ENCODE data around the gene VSIG10L. TPM values are rescaled to one million over a fixed set of nuclear protein-coding genes. Genes with fewer than 3 reads are reported as not detected.

VSIG10L gene
- polyA plus RNA-seq, 1 donor (not counting 4 experiments of a cell fraction or from before 2014, with no cell fraction given): 1.5 TPM

GRCh38 chr19:51352783-51353360 is 10.9 kb upstream of the VSIG10L start:
- FAIRE-seq: no peak
- no peak overlapping the region for H3K27ac ChIP-seq (ENCODE audit: control insufficient read depth, insufficient read depth, low read length)

GRCh38 chr19:51351266-51351990 is 9.5 kb upstream of the VSIG10L start:
- Histone ChIP-seq H2AFZ (ENCODE audit: control insufficient read depth, low read length) (no peak overlapping the region), H3K9ac (ENCODE audit: control insufficient read depth, extremely low read depth, insufficient read depth, low read length) (no peak overlapping the region), H3K9me1 (ENCODE audit: control insufficient read depth, extremely low read depth, insufficient read depth, low read length) (no peaks in the 10 kb centered on the region), H3K4me2 (ENCODE audit: control insufficient read depth, extremely low read depth, insufficient read depth, low read depth, low read length) (no peak overlapping the region), H3K27ac (ENCODE audit: control insufficient read depth, insufficient read depth, low read length) (no peak overlapping the region), H3K4me1 (ENCODE audit: control insufficient read depth, extremely low read depth, insufficient read depth, low read length) (no peaks in the 10 kb centered on the region), H3K79me2 (ENCODE audit: control insufficient read depth, insufficient read depth, low read length) (no peaks in the 10 kb centered on the region), H4K20me1 (ENCODE audit: control insufficient read depth, extremely low read depth, insufficient read depth, low read length) (no peaks in the 10 kb centered on the region), H3K27me3 (ENCODE audit: control insufficient read depth, extremely low read depth, insufficient read depth, low read length) (no peaks in the 10 kb centered on the region), H3K9me3 (ENCODE audit: control insufficient read depth, low read depth, low read length) (no peaks in the 10 kb centered on the region), H3K4me3 (ENCODE audit: control insufficient read depth in 2 of 3, extremely low read depth in 1 of 3, insufficient read depth in 2 of 3, low read depth in 1 of 3, low read length in 3 of 3) (no peak overlapping the region), H3K36me3 (ENCODE audit: control insufficient read depth in 2 of 2, extremely low read depth in 1 of 2, insufficient read depth in 2 of 2, low read length in 2 of 2) (peaks cover 0 to 13% of the 10 kb centered on the region in 2 experiments)
- TF ChIP-seq EZH2 (IDR thresholded peaks at IDR 0.05; ENCODE audit: low read length): no peak
- TF ChIP-seq CTCF (optimal IDR thresholded peaks at IDR 0.05 in 1 of 3, IDR thresholded peaks at IDR 0.05 in 1 of 3, conservative IDR thresholded peaks at IDR 0.05 in 1 of 3; ENCODE audit: extremely low read depth in 1 of 3, insufficient read depth in 2 of 3, low read length in 3 of 3): no peak
- FAIRE-seq: no peak
- dilution Hi-C loops (cut with MboI; ENCODE audit: extremely low pct_ligation_motif_present, low sequenced_read_pairs): no loop called here
- DNase-seq (ENCODE audit: low read depth, low spot score): no peak

More at GRCh38 chr19:51352783-51353360, 10.9 kb upstream of the VSIG10L start:
- Histone ChIP-seq H3K9me1 (ENCODE audit: control insufficient read depth, extremely low read depth, insufficient read depth, low read length) (no peaks in the 10 kb centered on the region), H3K36me3 (ENCODE audit: control insufficient read depth in 2 of 2, extremely low read depth in 1 of 2, insufficient read depth in 2 of 2, low read length in 2 of 2) (peaks cover 0 to 8% of the 10 kb centered on the region in 2 experiments), H4K20me1 (ENCODE audit: control insufficient read depth, extremely low read depth, insufficient read depth, low read length) (no peaks in the 10 kb centered on the region), H3K79me2 (ENCODE audit: control insufficient read depth, insufficient read depth, low read length) (no peaks in the 10 kb centered on the region), H3K4me1 (ENCODE audit: control insufficient read depth, extremely low read depth, insufficient read depth, low read length) (no peaks in the 10 kb centered on the region), H3K9me3 (ENCODE audit: control insufficient read depth, low read depth, low read length) (no peaks in the 10 kb centered on the region), H3K9ac (ENCODE audit: control insufficient read depth, extremely low read depth, insufficient read depth, low read length) (no peak overlapping the region), H2AFZ (ENCODE audit: control insufficient read depth, low read length) (no peak overlapping the region), H3K27me3 (ENCODE audit: control insufficient read depth, extremely low read depth, insufficient read depth, low read length) (no peaks in the 10 kb centered on the region), H3K4me2 (ENCODE audit: control insufficient read depth, extremely low read depth, insufficient read depth, low read depth, low read length) (no peak overlapping the region), H3K4me3 (ENCODE audit: control insufficient read depth in 2 of 3, extremely low read depth in 1 of 3, insufficient read depth in 2 of 3, low read depth in 1 of 3, low read length in 3 of 3) (no peak overlapping the region)
- dilution Hi-C loops (cut with MboI; ENCODE audit: extremely low pct_ligation_motif_present, low sequenced_read_pairs): no loop called here
- TF ChIP-seq CTCF (optimal IDR thresholded peaks at IDR 0.05 in 1 of 3, IDR thresholded peaks at IDR 0.05 in 1 of 3, conservative IDR thresholded peaks at IDR 0.05 in 1 of 3; ENCODE audit: extremely low read depth in 1 of 3, insufficient read depth in 2 of 3, low read length in 3 of 3): no peak
- TF ChIP-seq EZH2 (IDR thresholded peaks at IDR 0.05; ENCODE audit: low read length): no peak
- no peak for DNase-seq (ENCODE audit: low read depth, low spot score)

Data from keratinocyte (primary cell).